ENCODE measurements around the gene NPAP1.

- TF ChIP-seq POLR2AphosphoS5 (IDR thresholded peaks at IDR 0.05; ENCODE audit: low read depth, low read length) = no peak
- TF ChIP-seq CTCF (IDR thresholded peaks at IDR 0.05) = no peak
- TF ChIP-seq REST (IDR thresholded peaks at IDR 0.05; ENCODE audit: insufficient read depth in 1 of 2, low read depth in 2 of 2, low read length in 1 of 2) = no peak
- no peak for TF ChIP-seq SIN3A (IDR thresholded peaks at IDR 0.05; ENCODE audit: borderline replicate concordance, insufficient read depth, low read depth, low read length)
Measured at GRCh38 chr15:24684313-24684712, 8.7 kb downstream of the NPAP1 start.
